Glomerular visceral epithelial cell (primary cell): ENCODE measurements around the gene ADCY3.
A peak's percentile ranks its signal among the peaks of the same experiment; 100 is the strongest.

Experiments used
- DNase-seq: peaks from one replicate; pipeline ENCODE4 v3.0.0-alpha.2; 2016; ENCODE audit errors: extremely low spot score

Gene ADCY3

GRCh38 chr2:24845691-24846090 lies 74.3 kb downstream of the ADCY3 start:
- no peak for DNase-seq

- no peak for DNase-seq
Observed at GRCh38 chr2:24844023-24844685, 75.9 kb downstream of the ADCY3 start.

GRCh38 chr2:24843330-24843860 lies 76.6 kb downstream of the ADCY3 start:
- DNase-seq: no peak

GRCh38 chr2:24842081-24843050 lies 77.7 kb downstream of the ADCY3 start:
- DNase-seq: no peak

GRCh38 chr2:24840962-24841945 lies 78.8 kb downstream of the ADCY3 start:
- no peak for DNase-seq

GRCh38 chr2:24840164-24840869 lies 79.7 kb downstream of the ADCY3 start:
- no peak for DNase-seq

- no peak for DNase-seq
Observed at GRCh38 chr2:24839729-24840128, 80.3 kb downstream of the ADCY3 start.

GRCh38 chr2:24838541-24838940 lies 81.5 kb downstream of the ADCY3 start:
- DNase-seq: no peak

- no peak for DNase-seq
Observed at GRCh38 chr2:24837996-24838513, 82.0 kb downstream of the ADCY3 start.

GRCh38 chr2:24836706-24837105 lies 83.3 kb downstream of the ADCY3 start:
- DNase-seq: no peak

GRCh38 chr2:24836206-24836605 lies 83.8 kb downstream of the ADCY3 start:
- no peak for DNase-seq

GRCh38 chr2:24835411-24835810 lies 84.6 kb downstream of the ADCY3 start:
- peak; percentile 31 for DNase-seq

- no peak for DNase-seq
Observed at GRCh38 chr2:24834733-24835395, 85.2 kb downstream of the ADCY3 start.

GRCh38 chr2:24833821-24834732 lies 86.0 kb downstream of the ADCY3 start:
- no peak for DNase-seq

- no peak for DNase-seq
Observed at GRCh38 chr2:24832931-24833701, 86.9 kb downstream of the ADCY3 start.

- DNase-seq: no peak
Observed at GRCh38 chr2:24832521-24832920, 87.5 kb downstream of the ADCY3 start.

GRCh38 chr2:24832073-24832461 lies 88.0 kb downstream of the ADCY3 start:
- DNase-seq: no peak
